Adipose tissue (tissue), 3 donors: ENCODE measurements around the gene UBE2F. TPM values are rescaled to one million over a fixed set of nuclear protein-coding genes. Genes with fewer than 3 reads are reported as not detected.

Source experiments
- H3K27ac ChIP-seq: one replicate; pipeline ENCODE4 v1.5.1; 2013; ENCODE audit warnings: low read depth, low read length
- WGBS, 3 donors: extraction: QIAGEN DNeasy Blood & Tissue Kit; methylation state at CpG; one replicate each; pipeline ENCODE4 v1.1.7; 2013; 5-methylcytosine and 5-hydroxymethylcytosine counted together
- polyA plus RNA-seq, 3 donors: library from polyadenylated mRNA; stranded (reverse); fragments of 200-250 nt; gene quantifications; one replicate each; pipeline ENCODE4 v1.2.3, GENCODE V29; 2013
- donor health status: healthy with polysubstance abuse.
- donor health status: Bipolar disorder and iron deficiency.
- donor health status: healthy.

The UBE2F gene, protein sequence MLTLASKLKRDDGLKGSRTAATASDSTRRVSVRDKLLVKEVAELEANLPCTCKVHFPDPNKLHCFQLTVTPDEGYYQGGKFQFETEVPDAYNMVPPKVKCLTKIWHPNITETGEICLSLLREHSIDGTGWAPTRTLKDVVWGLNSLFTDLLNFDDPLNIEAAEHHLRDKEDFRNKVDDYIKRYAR
- polyA plus RNA-seq, result 10 to 100 TPM; 46.8 to 72.0 (median 62.9) TPM

DNA sequence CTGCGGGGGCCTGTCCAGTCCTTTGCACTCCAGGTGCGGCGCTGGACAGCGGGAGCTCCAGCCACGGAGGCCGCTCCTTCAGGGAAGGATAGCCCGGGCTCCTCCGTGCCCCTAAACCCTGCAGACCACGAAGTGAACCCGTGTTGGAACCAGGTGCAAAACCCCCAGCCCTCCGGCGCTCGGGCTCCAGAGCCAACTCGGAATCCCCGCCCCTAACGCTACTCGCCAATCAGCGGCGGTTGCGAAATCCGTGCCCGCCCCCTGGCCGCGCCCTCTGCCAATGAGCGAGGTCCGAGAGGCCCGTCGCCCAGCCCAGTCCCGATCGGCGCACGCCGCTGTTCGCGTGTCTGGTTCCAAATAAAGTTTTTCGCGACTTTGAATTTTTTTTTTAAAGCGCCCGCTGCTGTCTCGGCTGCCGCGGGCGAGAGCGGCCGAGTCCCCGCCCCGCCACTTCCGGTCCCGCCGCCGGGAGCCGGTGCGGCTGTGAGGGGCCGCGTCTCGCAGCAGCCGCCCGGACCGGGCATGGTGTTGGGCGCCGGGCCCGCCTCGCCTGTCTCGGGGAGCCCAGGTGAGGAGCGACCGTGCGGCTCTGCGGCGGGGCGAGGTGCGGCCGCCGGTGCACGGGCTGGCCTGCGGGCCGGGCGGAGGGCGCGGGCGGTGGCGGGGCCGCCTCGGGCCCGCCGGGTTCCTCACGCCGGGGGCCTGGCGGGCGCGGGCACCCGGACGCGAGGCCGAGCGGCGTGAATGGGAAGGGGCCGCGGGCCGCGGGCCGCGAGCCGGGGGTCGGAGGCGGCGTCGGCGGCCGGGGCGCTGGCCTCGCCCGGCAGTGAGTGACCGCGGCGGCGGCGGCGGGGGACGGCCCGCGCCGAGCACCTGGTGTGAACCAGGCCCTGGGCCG, at the start of gene UBE2F:
Gene UBE2F (plus strand): TSS at position 450 of the 898 bp plus-strand sequence. CDS start 6,094 bp downstream, outside the sequence.
- peak within 1 kb of the TSS; percentile 69 for H3K27ac ChIP-seq
- WGBS, 3 donors, result 0 to 1% (median 0%) methylated on average over 88 to 123 of the region's 123 CpGs

DNA sequence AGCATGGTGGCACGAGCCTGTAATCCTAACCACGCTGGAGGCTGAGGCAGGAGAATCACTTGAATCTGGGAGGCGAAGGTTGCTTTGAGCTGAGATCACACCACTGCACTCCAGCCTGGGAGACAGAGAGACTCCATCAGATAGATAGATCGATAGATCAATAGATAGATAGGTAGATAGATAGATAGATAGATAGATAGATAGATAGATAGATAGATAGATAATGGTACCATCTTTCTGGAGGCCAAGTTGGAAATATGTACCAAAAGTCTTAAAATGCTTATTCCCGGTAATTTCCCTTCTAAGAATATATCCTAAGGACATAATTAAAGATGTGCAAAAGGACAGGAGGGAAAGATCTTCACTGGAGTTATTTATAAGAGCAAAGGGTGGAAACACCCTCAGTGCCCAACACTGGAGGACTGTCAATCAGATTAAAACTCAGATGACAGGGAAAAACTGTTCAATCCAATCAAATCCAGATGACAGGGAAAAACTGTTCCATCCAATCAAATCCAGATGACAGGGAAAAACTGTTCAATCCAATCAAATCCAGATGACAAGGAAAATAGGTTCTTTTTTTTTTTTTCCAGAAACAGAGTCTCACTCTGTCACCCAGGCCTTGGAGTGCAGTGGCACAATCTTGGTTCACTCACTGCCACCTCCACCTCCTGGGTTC, 49.0 kb upstream of the UBE2F start:
- no peak overlapping the region for H3K27ac ChIP-seq
- WGBS, 3 donors, result 90 to 92% (median 92%) methylated on average over 5 of the region's 5 CpGs

DNA sequence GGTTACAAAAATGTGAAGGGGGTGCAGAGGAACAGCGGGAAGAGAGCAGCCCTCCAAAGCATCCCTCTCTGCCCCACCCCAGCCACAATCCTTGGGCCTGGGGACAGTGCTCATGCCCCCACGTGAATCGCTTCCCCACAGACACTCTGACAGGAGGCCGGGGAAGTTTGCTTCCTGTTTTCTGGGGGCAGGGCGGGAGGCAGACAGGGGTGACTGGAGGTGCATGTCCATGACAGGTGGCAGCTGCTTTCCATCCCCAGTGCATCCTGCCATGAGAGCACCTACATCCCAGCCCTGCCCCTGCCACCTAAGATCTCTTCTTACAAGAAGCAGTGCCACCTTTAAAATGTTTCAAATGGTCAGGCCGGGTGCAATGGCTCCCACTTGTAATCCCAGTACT, 47.2 kb upstream of the UBE2F start:
- H3K27ac ChIP-seq, result no peak overlapping the region
- 35 to 76% (median 37%) methylated on average over 6 of the region's 6 CpGs for WGBS, 3 donors

DNA sequence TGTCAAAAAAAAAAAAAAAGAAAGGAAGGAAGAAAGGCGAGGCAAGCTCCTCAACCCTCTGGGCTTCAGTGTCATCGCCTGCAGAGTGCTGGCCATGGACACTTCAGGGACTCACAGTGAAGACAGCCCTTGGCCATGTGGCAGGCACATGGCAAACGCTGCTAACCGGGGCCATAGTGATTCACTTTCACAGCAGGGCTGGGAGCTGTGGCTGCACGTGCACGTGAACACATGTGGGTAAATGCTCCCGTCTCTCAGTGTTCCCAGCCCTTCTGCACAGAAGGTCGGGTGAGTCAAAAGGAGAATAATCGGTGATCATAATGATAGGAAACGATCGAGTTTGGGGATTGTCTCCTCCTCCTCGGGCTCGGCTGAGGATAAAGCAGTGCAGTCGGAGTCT, 46.1 kb upstream of the UBE2F start:
- H3K27ac ChIP-seq, result no peak overlapping the region
- 88 to 93% (median 88%) methylated on average over 14 of the region's 14 CpGs for WGBS, 3 donors

DNA sequence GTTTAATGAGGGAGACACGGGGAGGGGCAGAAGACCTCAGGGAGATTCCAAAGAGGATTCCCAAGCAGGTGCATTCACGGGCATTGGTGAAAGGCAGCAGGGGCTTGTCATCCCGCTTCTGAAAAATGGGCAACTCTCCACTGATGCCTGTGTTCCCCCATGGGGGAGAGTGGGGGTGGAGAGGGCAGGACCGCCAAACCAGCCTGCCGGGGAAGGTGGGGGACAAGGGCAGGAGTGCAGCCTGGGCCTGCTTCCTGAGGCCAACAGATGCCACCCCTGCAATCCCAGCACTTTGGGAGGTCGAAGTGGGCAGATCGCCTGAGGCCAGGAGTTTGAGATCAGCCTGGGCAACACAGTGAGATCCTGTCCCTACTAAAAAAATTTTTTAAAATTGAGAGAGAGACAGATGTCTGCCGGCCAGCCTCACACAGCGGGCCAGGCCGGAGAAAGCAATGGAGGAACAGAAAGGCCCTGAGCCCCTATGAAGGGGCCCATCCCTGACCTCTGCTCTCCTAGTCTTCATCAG, 44.8 kb upstream of the UBE2F start:
- no peak overlapping the region for H3K27ac ChIP-seq
- WGBS, 3 donors, result 93 to 97% (median 94%) methylated on average over 10 of the region's 10 CpGs

DNA sequence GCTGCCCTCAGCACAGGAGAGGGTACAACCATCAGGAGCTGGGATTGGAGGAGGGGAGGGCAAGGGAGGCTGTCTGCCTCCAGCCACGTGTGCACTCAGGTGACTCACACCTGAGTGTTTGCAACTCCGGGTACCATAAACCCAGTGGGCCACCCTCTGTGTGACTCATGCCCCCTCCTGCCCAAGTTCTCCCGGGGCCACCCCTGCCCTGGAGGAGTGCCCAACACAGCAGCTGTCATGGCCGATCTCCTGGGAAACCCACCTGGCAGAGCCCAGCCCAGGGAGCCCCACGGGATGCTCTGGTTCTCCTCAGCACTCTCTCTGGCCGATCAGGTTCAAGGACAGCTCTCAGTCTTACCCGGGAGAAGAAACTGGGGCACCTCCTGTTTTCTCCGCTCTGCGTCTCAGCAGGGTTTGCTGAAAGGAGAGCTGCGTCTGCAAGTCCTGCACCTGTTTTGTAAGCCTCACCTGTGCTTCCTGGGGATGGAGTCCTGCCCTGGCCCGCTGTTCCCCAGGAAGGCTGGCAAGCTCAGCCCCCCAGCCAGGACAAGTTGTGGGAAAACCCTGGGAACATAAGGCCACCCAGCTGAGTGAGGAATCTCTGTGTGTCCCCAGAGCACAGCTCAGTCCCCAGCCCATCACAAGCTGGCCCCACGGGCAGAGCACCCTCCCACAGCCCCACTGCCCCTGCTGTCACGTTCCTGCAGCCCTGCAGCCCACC, 44.0 kb upstream of the UBE2F start:
- 52 to 60% (median 59%) methylated on average over 13 of the region's 13 CpGs for WGBS, 3 donors
- H3K27ac ChIP-seq, result no peak overlapping the region

DNA sequence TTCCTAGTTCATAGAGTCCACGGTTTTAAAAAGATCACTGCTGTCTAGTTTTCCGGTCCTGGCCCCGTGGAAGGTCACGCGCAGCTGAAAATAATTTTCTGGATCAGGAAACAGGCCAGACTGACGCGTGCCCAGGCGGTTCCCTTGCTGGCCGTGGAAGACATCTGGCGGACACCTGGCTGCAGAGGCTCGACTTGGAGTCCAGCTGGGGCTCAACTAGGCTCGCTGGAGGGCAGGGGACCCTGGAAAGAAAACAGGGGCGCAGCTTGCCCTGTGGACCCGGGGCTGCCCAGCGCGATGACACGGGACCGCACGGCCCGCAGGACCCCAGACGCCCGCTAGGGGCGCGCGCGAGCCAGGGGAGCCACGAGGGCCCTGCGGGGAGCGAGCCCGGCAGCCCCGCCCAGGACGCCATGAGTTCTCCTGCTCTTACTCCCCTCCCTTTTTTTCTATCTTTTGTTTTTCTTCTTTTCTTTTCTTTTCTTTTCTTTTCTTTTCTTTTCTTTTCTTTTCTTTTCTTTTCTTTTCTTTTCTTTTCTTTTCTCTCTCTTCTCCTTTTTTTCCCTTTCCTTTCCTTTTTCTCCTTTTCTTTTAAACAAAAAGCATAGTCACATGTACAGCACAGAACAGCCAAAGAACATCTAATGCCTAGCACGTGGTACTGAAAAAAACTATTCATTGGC, 43.2 kb upstream of the UBE2F start:
- 9 to 16% (median 11%) methylated on average over 33 of the region's 33 CpGs for WGBS, 3 donors
- H3K27ac ChIP-seq, result no peak overlapping the region

DNA sequence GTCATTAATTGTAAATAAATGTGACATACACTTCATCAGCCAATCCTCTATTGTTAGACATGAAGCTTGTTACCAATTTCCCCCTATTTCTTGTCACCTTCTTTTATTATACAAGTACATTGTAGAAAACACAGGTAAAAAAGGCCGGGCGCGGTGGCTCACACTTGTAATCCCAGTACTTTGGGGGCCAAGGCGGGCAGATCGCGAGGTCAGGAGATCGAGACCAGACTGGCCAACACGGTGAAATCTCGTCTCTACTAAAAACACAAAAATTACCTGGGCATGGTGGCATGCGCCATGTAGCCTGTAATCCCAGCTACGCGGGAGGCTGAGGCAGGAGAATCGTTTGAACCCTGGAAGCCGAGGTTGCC, 42.7 kb upstream of the UBE2F start:
- no peak overlapping the region for H3K27ac ChIP-seq
- WGBS, 3 donors, result 86 to 94% (median 93%) methylated on average over 14 of the region's 14 CpGs

DNA sequence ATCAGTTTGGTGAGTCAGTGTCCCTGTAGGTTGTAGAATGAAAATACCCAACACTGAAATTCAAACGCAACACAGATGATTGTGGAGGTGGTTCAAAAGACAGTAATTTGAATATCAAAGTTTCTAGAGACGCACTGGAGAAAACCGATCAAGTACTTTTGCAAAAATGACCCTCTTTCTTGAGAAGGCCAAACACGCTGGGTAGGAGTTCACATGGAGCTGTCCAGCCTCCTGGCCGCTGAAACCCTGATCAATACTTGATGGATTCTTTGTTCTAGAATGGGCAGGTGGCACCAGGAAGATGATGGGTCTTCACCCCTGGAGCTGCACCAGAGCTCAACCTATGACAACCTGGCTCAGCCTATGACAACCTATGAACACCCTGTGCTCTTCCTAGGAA, 39.7 kb upstream of the UBE2F start:
- H3K27ac ChIP-seq, result no peak overlapping the region
- 80 to 84% (median 83%) methylated on average over 5 of the region's 5 CpGs for WGBS, 3 donors

DNA sequence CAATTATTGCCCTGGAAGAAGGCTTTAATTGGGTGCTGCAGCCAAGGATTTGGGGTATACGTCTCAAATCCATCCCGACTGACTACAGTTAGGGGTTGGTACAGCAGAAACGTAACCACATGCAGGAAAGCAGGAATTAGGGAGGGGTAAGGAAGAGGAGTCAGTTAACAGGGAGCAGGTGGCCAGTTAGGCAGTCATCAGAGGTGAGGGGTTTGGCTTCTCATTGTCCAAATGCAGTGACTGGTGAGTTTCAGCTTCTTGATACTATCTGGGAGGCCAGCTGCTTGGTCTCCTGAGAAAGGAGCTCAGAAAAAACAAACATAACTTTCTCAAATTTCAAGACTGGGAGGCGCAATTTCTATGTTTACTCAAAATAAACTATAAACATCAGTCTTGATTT, 38.8 kb upstream of the UBE2F start:
- WGBS, 3 donors, result 85 to 90% (median 89%) methylated on average over 4 of the region's 4 CpGs
- H3K27ac ChIP-seq, result no peak overlapping the region

DNA sequence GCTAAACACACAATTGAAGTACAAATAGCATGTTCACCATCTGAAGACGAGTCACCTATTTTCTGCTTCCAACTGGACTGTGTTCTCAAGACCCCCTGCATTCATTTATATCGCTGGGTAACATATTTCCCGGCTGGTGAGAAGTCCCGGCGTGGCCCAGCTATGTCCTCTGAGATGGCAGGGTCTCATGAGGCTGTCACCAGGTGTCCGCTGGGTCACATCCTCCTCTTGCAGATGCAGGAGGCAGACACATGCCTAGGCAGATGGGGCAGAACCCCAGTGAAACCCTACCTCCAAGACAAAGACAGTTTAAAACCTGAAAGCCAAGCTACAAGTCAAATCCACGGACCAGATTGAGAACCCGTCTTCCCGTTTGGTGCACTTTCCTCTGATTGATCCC, 36.8 kb upstream of the UBE2F start:
- no peak overlapping the region for H3K27ac ChIP-seq
- 97 to 100% (median 97%) methylated on average over 9 of the region's 9 CpGs for WGBS, 3 donors

DNA sequence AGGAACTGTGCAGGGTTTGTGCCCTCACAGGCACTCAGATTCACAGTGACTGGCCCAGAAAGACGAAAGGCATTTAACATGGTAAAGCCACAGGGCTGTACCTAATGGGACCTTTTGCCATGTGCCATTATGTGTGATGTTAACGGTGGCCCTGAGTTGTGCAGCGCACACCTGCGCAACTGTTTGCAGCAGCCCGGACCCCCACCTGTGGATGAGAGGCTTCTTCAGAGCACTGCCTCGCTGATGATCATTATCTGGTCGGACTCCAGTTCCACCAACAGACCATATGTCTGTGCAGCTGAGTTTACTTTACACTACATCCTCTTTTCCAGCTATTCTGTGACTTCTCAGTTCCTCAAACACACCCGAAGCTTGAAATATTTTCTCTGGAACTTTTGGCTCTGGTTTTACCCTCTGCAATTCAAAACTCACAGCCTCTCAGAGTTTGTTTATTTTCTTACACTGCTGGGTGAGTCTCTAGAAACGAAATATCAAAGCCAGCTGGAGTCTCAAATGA, 35.6 kb upstream of the UBE2F start:
- 42 to 74% (median 50%) methylated on average over 9 of the region's 9 CpGs for WGBS, 3 donors
- no peak overlapping the region for H3K27ac ChIP-seq

DNA sequence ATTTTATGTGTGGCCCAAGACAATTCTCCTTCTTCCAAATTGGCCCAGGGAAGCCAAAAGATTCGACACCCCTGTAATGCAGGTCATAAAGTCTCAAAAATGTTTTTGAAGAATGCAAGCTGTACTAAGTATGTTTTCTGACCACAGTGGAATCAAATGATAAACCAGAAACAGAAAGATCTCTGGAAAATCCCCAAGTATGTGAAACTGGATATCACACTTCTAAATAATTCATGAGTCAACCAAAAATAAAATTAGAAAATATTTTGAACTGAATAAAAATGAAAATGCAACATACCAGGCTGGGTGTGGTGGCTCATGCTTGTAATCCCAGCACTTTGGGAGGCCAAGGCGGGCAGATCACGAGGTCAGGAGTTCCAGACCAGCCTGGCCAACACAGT, 34.1 kb upstream of the UBE2F start:
- WGBS, 3 donors, result 62 to 87% (median 65%) methylated on average over 3 of the region's 3 CpGs
- H3K27ac ChIP-seq, result no peak overlapping the region

DNA sequence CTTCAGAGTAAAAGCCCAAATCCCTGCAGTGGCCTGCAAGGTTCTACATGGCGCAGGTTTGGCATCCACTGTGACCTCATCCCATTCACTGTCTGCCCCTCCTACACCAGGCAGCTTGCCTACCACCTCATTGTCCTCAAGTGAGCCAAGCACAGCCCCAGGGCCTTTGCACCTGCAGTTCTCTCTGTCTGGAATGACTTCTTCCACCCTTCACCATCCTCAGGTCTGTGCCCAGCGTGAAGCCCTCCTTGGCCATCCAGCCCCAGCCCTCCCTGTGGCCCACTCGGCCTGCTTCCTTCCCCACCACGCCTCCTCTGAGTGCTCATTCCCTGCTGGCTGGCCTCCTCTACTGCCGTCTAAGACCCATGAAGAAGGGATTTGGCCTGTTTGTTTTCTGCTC, 32.6 kb upstream of the UBE2F start:
- WGBS, 3 donors, result 88 to 96% (median 93%) methylated on average over 5 of the region's 5 CpGs
- no peak overlapping the region for H3K27ac ChIP-seq

DNA sequence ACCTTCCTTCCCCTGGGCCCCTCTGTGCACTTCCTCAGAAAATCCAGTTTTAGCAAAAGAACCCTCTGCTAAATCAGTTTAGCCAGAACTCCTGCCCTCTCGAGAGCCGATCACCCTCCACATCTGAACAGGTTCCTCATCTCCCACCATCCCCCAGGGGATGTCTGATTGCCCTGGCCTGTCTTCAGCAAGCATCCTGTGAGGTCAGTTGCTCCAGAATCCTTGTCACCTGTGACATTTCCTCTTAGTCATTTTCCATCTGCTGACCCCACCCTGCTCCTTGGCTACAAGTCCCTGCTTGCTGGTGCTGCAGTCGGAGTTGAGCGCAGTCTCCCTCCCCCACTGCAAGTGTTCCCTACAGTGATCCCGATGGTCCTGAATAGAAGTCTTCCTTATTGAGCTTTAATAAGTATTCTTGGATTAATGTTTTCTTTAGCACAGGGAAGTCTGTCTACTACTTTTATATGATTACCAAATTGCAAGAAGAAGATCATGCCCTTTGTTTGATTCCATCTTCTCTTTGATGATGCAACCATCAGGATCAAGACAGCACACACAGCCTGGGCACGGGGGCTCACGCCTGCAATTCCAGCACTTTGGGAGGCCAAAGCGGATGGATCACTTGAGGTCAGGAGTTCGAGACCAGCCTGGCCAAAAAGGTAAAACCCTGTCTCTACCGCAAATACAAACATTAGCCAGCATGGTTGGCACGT, 30.9 kb upstream of the UBE2F start:
- 74 to 86% (median 76%) methylated on average over 11 of the region's 11 CpGs for WGBS, 3 donors
- H3K27ac ChIP-seq, result no peak overlapping the region

DNA sequence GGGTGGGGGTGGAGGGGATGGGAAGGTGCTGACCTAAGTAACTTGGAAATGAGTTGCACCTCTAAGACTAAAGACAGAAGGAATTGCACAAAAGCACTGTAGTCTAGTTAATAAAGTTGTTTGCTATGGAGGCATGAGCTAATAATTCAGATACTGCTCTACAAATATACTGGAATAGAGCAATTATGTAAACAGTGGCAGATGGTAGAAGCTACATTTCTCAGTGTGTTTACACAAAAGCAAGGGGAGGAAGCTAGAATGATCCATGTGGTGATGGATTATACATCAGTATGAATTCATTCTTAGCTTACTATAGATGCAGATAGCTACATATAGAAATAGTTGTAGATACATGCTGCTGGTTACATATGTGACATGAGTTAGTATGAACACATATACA, 27.6 kb upstream of the UBE2F start:
- no peak overlapping the region for H3K27ac ChIP-seq

DNA sequence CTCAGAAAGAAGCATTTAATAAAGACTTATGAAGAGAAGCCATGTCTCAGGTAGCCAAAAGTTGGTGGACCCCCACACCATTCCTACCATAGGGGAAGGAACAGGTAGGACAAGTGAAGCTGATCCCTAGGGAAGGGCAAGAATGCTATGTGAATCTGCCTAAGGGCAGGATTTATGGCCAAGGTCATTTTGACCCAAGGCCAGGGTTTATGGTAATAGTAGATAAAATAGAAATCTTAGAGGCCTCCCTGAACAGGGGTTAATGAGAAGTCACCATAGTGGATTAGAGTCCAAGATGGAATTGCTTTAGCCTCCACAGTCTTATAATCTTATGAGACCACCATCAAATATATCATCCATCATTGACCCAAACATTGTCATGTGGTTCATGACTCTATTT, 26.0 kb upstream of the UBE2F start:
- H3K27ac ChIP-seq, result no peak overlapping the region
